Ovary (tissue), 3 donors: ENCODE data around the gene SACM1L.

ENCODE experiments used
- POLR2A ChIP-seq: fragments of 450-650 bp; IDR thresholded peaks from one replicate; pipeline ENCODE4 v1.6.1; 2017; ENCODE audit warnings: antibody characterized with exemption, mild to moderate bottlenecking, moderate library complexity
- TF ChIP-seq, protein P1 (sequence below), 3 donors: fragments of 450-650 bp in 2 of 3; fragments of 200-600 bp in 1 of 3; IDR thresholded peaks; one replicate each; pipeline versions ENCODE4 v1.5.1 to v1.8.0; 2016 to 2022; ENCODE audit warnings: antibody characterized with exemption in 3 of 3, mild to moderate bottlenecking in 1 of 3
- donor health status: DM: no; HTN: no; CAD: no.

DNA sequence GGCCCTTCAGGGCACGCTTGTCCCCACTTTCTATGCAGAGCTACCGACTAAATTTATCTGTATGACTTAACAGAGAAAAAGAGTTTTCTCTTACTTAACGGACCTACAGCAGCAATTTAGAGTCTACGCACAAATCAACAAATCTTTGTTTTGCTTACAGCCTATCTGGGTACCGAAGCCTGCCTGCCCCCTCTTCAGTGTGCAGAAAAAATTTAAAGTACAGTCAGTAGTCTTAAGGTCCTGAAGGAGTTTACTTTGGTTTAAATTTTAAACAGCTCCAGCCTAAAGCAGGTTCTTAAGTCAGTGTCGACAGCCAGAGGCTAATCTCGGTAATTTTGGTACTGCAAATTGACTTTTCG is 570 bp downstream of the SACM1L start:
- TF ChIP-seq, protein P1, sequence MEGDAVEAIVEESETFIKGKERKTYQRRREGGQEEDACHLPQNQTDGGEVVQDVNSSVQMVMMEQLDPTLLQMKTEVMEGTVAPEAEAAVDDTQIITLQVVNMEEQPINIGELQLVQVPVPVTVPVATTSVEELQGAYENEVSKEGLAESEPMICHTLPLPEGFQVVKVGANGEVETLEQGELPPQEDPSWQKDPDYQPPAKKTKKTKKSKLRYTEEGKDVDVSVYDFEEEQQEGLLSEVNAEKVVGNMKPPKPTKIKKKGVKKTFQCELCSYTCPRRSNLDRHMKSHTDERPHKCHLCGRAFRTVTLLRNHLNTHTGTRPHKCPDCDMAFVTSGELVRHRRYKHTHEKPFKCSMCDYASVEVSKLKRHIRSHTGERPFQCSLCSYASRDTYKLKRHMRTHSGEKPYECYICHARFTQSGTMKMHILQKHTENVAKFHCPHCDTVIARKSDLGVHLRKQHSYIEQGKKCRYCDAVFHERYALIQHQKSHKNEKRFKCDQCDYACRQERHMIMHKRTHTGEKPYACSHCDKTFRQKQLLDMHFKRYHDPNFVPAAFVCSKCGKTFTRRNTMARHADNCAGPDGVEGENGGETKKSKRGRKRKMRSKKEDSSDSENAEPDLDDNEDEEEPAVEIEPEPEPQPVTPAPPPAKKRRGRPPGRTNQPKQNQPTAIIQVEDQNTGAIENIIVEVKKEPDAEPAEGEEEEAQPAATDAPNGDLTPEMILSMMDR (IDR thresholded peaks at IDR 0.05) = no peak
- TF ChIP-seq POLR2A = no peak
